Measurements from ENCODE around the gene ACAA1. TPM values are rescaled to one million over a fixed set of nuclear protein-coding genes. Genes with fewer than 3 reads are reported as not detected.
A peak's percentile ranks its signal among the peaks of the same experiment; 100 is the strongest.

Gene ACAA1
- total RNA-seq, 1 donor from 2014 or later = 81.7 TPM

DNA sequence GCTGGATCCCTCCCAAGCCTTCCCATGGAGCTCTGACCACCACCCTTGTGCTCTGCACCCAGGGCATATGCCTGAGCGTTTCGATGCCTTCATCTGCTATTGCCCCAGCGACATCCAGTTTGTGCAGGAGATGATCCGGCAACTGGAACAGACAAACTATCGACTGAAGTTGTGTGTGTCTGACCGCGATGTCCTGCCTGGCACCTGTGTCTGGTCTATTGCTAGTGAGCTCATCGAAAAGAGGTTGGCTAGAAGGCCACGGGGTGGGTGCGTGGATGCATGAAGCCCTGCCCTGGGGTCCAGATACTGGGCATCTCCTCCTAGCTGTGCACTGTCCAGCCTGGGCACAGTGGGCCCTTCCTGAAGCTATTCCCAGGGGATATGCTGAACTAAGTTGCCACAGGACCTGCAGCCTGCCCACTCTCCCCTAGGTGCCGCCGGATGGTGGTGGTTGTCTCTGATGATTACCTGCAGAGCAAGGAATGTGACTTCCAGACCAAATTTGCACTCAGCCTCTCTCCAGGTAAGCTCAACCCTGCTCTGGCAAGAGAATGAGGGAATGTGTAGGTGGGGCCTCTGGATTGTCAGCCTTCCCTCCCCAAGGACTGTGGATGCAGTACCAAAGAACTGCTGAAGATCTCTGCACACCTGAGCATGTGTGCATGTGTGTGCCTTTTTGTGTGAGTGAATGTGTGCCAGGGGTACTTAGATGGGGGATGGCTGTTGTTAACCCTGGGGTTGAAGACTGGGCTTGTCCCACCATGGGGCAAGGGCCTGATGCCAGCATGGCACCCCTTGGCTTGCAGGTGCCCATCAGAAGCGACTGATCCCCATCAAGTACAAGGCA is 3.6 kb upstream of the ACAA1 start:
- Histone ChIP-seq H3K27ac (no peak overlapping the region), H3K4me1 (peaks cover 27% of the 10 kb centered on the region), H3K9me3 (no peaks in the 10 kb centered on the region), H3K27me3 (no peaks in the 10 kb centered on the region), H3K36me3 (peaks cover 13% of the 10 kb centered on the region), H3K4me3 (peak overlapping the region; percentile 83)
- no peak for ATAC-seq
- peak; percentile 49 for DNase-seq
- TF ChIP-seq, protein P1, sequence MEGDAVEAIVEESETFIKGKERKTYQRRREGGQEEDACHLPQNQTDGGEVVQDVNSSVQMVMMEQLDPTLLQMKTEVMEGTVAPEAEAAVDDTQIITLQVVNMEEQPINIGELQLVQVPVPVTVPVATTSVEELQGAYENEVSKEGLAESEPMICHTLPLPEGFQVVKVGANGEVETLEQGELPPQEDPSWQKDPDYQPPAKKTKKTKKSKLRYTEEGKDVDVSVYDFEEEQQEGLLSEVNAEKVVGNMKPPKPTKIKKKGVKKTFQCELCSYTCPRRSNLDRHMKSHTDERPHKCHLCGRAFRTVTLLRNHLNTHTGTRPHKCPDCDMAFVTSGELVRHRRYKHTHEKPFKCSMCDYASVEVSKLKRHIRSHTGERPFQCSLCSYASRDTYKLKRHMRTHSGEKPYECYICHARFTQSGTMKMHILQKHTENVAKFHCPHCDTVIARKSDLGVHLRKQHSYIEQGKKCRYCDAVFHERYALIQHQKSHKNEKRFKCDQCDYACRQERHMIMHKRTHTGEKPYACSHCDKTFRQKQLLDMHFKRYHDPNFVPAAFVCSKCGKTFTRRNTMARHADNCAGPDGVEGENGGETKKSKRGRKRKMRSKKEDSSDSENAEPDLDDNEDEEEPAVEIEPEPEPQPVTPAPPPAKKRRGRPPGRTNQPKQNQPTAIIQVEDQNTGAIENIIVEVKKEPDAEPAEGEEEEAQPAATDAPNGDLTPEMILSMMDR (IDR thresholded peaks at IDR 0.05) = no peak
- intact Hi-C loops (cut with DNase I) = no loop called here

GRCh38 chr3:38139652-38140051 is 2.7 kb upstream of the ACAA1 start:
- Histone ChIP-seq H3K4me3 (peak overlapping the region; percentile 83), H3K27ac (peak overlapping the region; percentile 96), H3K36me3 (peaks cover 17% of the 10 kb centered on the region), H3K9me3 (no peaks in the 10 kb centered on the region), H3K27me3 (no peaks in the 10 kb centered on the region), H3K4me1 (peaks cover 36% of the 10 kb centered on the region)
- TF ChIP-seq, protein P1 (IDR thresholded peaks at IDR 0.05) = no peak
- DNase-seq (peak; percentile 49), ATAC-seq (no peak)
- intact Hi-C loops (cut with DNase I) = no loop called here

DNA sequence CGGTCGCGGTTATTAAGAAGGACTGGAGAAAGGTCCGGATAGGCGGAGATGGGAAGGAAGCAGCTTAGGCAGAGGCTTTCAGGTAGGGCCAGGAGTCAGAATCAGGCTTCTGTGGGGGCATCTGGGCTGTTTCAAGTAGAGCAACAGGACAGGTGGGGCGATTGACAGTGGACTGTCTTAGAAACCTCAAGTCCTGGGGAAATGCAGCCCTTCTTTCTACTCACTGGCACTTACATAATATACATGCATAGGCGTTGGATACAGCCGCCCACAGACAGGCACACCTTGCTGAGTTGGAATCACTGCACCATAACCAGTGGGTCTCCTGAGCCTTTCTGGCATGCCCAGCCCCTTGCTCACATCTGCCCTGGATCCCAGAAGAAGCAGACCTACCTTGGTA is 2.3 kb upstream of the ACAA1 start:
- DNase-seq (peak; percentile 59), ATAC-seq (no peak)
- Histone ChIP-seq H3K27ac (peak overlapping the region; percentile 96), H3K36me3 (peaks cover 22% of the 10 kb centered on the region), H3K27me3 (no peaks in the 10 kb centered on the region), H3K4me3 (peak overlapping the region; percentile 83), H3K4me1 (peaks cover 41% of the 10 kb centered on the region), H3K9me3 (no peaks in the 10 kb centered on the region)
- TF ChIP-seq, protein P1 (IDR thresholded peaks at IDR 0.05) = no peak
- intact Hi-C loops (cut with DNase I) = no loop called here

DNA sequence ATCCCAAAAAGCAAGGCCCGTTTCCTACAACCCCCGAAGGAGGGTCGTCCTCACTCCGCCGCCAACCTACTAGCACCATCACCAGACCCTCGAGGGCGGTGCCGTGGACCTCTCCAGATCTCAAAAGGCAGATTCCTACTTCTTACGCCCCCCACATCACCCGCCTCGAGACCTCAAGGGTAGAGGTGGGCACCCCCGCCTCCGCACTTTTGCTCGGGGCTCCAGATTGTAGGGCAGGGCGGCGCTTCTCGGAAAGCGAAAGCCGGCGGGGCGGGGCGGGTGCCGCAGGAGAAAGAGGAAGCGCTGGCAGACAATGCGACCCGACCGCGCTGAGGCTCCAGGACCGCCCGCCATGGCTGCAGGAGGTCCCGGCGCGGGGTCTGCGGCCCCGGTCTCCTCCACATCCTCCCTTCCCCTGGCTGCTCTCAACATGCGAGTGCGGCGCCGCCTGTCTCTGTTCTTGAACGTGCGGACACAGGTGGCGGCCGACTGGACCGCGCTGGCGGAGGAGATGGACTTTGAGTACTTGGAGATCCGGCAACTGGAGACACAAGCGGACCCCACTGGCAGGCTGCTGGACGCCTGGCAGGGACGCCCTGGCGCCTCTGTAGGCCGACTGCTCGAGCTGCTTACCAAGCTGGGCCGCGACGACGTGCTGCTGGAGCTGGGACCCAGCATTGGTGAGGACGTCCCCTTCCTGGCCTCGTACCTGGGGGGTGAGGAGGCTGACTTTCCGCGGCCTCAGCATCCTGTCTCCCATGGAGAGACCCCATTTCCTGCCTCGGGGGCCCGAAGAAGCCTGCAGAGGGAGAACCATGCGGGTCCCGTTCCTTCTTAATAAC is 1.6 kb upstream of the ACAA1 start, which contains the start of gene MYD88:
Gene MYD88 (plus strand): TSS at position 313 of the 842 bp plus-strand sequence. CDS start 40 bp downstream, at position 353.
- intact Hi-C loops (cut with DNase I) = no loop called here

More for the DNA sequence above, 1.6 kb upstream of the ACAA1 start, which contains the start of gene MYD88:
- ATAC-seq (peak; percentile 64), DNase-seq (peak; percentile 94)
- TF ChIP-seq, protein P1 (IDR thresholded peaks at IDR 0.05) = no peak
- peak within 1 kb of the TSS; percentile 83 for H3K4me3 ChIP-seq
- H3K27ac ChIP-seq = peak within 1 kb of the TSS; percentile 96
- H3K4me1 ChIP-seq = peaks cover 42% of the 10 kb centered on the region
- peaks cover 28% of the 10 kb centered on the region for H3K36me3 ChIP-seq
- no peaks in the 10 kb centered on the region for H3K9me3 ChIP-seq
- no peaks in the 10 kb centered on the region for H3K27me3 ChIP-seq
